HEK293 (cell line): ENCODE results near the gene HSD17B12.

Source experiments
- GLI4 ChIP-seq: fragments of 450-650 bp; formaldehyde crosslinking; IDR thresholded peaks from 2 replicates; pipeline ENCODE4 v1.5.1; 2016; ENCODE audit warnings: missing biosample characterization, missing genetic modification characterization
- TCF7L2 ChIP-seq: IDR thresholded peaks from 2 replicates; pipeline ENCODE4 v1.6.1; 2011; ENCODE audit warnings: low read depth, mild to moderate bottlenecking, inconsistent platforms, low read length, moderate library complexity, borderline replicate concordance
- ZBTB49 ChIP-seq: fragments of 450-650 bp; formaldehyde crosslinking; IDR thresholded peaks from 2 replicates; pipeline ENCODE4 v1.5.1; 2016; ENCODE audit warnings: missing biosample characterization, missing genetic modification characterization, low read depth
- ZFP37 ChIP-seq: fragments of 450-650 bp; formaldehyde crosslinking; IDR thresholded peaks from 2 replicates; pipeline ENCODE4 v1.5.1; 2016; ENCODE audit warnings: missing biosample characterization, missing genetic modification characterization
- ZNF157 ChIP-seq: fragments of 450-650 bp; formaldehyde crosslinking; IDR thresholded peaks from 2 replicates; pipeline ENCODE4 v1.5.1; 2016; ENCODE audit warnings: missing biosample characterization, missing genetic modification characterization
- ZNF248 ChIP-seq: fragments of 450-650 bp; formaldehyde crosslinking; IDR thresholded peaks from 2 replicates; pipeline ENCODE4 v1.5.1; 2017; ENCODE audit warnings: missing biosample characterization, missing genetic modification characterization
- ZNF274 ChIP-seq, 2 experiments: fragments of 200-500 bp in 1 of 2; fragments of 450-650 bp in 1 of 2; sonication (Bioruptor generic) in 1 of 2; formaldehyde crosslinking in 1 of 2; IDR thresholded peaks; 2 replicates each; pipeline versions ENCODE4 v1.5.1 to v1.6.1; 2014 to 2016; ENCODE audit warnings: borderline replicate concordance in 1 of 2, inconsistent platforms in 1 of 2, low read length in 1 of 2, missing biosample characterization in 1 of 2, missing genetic modification characterization in 1 of 2
- ZNF423 ChIP-seq: fragments of 450-650 bp; formaldehyde crosslinking; IDR thresholded peaks from 2 replicates; pipeline ENCODE4 v1.5.1; 2016; ENCODE audit warnings: missing biosample characterization, missing genetic modification characterization
- ZNF513 ChIP-seq: fragments of 450-650 bp; IDR thresholded peaks from 2 replicates; pipeline ENCODE4 v1.5.1; 2018; ENCODE audit warnings: missing biosample characterization, missing genetic modification characterization
- ZNF837 ChIP-seq: fragments of 450-650 bp; formaldehyde crosslinking; IDR thresholded peaks from 2 replicates; pipeline ENCODE4 v1.5.1; 2016; ENCODE audit warnings: missing biosample characterization, missing genetic modification characterization
- TF ChIP-seq, protein P1 (sequence below): fragments of 450-650 bp; formaldehyde crosslinking; IDR thresholded peaks from 2 replicates; pipeline ENCODE4 v1.5.1; 2016; ENCODE audit warnings: missing biosample characterization, missing genetic modification characterization

GRCh38 chr11:43880640-43881159 is 200.2 kb downstream of the HSD17B12 start, which contains the start of gene ALKBH3:
- TF ChIP-seq ZNF513 (tag by site-specific recombination) (no peak), ZNF157 (tag by site-specific recombination) (no peak), ZNF423 (no peak), GLI4 (tag by site-specific recombination) (peak; percentile 96), TCF7L2 (no peak), ZNF248 (tag by site-specific recombination) (no peak), ZNF274 (IDR thresholded peaks at IDR 0.05; ENCODE audit: low read length) (no peak), ZNF274 (tag by site-specific recombination; IDR thresholded peaks at IDR 0.05; ENCODE audit: borderline replicate concordance) (no peak), ZNF837 (tag by site-specific recombination) (no peak), ZFP37 (tag by site-specific recombination) (peak; percentile 92), ZBTB49 (tag by site-specific recombination) (no peak)
- TF ChIP-seq, protein P1, sequence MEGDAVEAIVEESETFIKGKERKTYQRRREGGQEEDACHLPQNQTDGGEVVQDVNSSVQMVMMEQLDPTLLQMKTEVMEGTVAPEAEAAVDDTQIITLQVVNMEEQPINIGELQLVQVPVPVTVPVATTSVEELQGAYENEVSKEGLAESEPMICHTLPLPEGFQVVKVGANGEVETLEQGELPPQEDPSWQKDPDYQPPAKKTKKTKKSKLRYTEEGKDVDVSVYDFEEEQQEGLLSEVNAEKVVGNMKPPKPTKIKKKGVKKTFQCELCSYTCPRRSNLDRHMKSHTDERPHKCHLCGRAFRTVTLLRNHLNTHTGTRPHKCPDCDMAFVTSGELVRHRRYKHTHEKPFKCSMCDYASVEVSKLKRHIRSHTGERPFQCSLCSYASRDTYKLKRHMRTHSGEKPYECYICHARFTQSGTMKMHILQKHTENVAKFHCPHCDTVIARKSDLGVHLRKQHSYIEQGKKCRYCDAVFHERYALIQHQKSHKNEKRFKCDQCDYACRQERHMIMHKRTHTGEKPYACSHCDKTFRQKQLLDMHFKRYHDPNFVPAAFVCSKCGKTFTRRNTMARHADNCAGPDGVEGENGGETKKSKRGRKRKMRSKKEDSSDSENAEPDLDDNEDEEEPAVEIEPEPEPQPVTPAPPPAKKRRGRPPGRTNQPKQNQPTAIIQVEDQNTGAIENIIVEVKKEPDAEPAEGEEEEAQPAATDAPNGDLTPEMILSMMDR (tag by site-specific recombination): peak; percentile 37; the same call in 1 of the 2 replicates
